HepG2 (cell line): ENCODE data around the gene TBC1D24. TPM values are rescaled to one million over a fixed set of nuclear protein-coding genes. Genes with fewer than 3 reads are reported as not detected.

Experiments
- ATAC-seq: fragments of 200-7000 bp; cut with Tn5 transposase; 3 replicates; pipeline ENCODE4 v1.9.1; 2020; ENCODE audit warnings: mild to moderate bottlenecking, moderate library complexity
- BruUV-seq: library from RNA; stranded (reverse); fragments of 400-500 nt; replicated peaks from 2 replicates; lab custom pipeline; 2021; lab: Mats Ljungman, UMichigan
- CTCF ChIA-PET: fragments of 300-600 bp; formaldehyde crosslinking; extraction: SDS; loops from one replicate; lab custom pipeline; 2021; ENCODE audit warnings: low total read pairs, inconsistent platforms, low intra/inter-chr PET ratio; lab: Yijun Ruan, JAX
- POLR2A ChIA-PET: fragments of 350-600 bp; sonication (Branson Sonifier 250); formaldehyde crosslinking; loops from one replicate; lab custom pipeline; 2020; ENCODE audit warnings: antibody characterized with exemption, inconsistent platforms; lab: Yijun Ruan, JAX
- DNase-seq: peaks from one replicate; pipeline ENCODE4 v3.0.0-alpha.2; 2015; ENCODE audit warnings: low spot score
- FAIRE-seq: peaks from 3 replicates; lab custom pipeline; 2011; peaks lifted over from hg19 to GRCh38; lab: Jason Lieb, UNC
- H2AFZ ChIP-seq: one replicate; pipeline ENCODE4 v1.6.1; 2011; ENCODE audit warnings: low read length, inconsistent platforms
- H3K27ac ChIP-seq: fragments of 300-600 bp; 3 replicates; pipeline ENCODE4 v1.8.0; 2011; ENCODE audit warnings: mixed run types, mild to moderate bottlenecking, mixed read lengths, low read length, inconsistent platforms; ENCODE audit not compliant: insufficient read depth; ENCODE audit errors: extremely low read length
- H3K27me3 ChIP-seq, 2 experiments: fragments of 200-600 bp in 1 of 2; 2 replicates in 1 of 2; 3 replicates in 1 of 2; pipeline versions ENCODE4 v1.6.0 to v1.8.0; 2011; ENCODE audit warnings: low read length in 2 of 2, mild to moderate bottlenecking in 2 of 2, moderate library complexity in 2 of 2, inconsistent platforms in 1 of 2; ENCODE audit not compliant: insufficient read depth in 2 of 2, control insufficient read depth in 1 of 2
- H3K36me3 ChIP-seq, 2 experiments: fragments of 200-600 bp in 1 of 2; replicated peaks in 1 of 2; 2 replicates in 1 of 2; 3 replicates in 1 of 2; pipeline versions ENCODE4 v1.5.1 to v1.8.0; 2011; ENCODE audit warnings: low read length in 2 of 2, inconsistent platforms in 1 of 2; ENCODE audit not compliant: insufficient read depth in 2 of 2, control insufficient read depth in 1 of 2
- H3K4me1 ChIP-seq: 2 replicates; pipeline ENCODE4 v1.5.1; 2012; ENCODE audit warnings: low read length, inconsistent platforms; ENCODE audit not compliant: insufficient read depth
- H3K4me2 ChIP-seq: 2 replicates; pipeline ENCODE4 v1.6.0; 2011; ENCODE audit warnings: low read depth, low read length, inconsistent platforms
- H3K4me3 ChIP-seq, 3 experiments: fragments of 200-600 bp in 1 of 3; sonication (generic), shearing (Covaris generic) in 1 of 3; replicated peaks in 1 of 3; 2 replicates each; pipeline ENCODE4 v1.5.1; 2011 to 2016; ENCODE audit warnings: low read length in 3 of 3, inconsistent platforms in 2 of 3, low read depth in 2 of 3, mild to moderate bottlenecking in 2 of 3, control low read depth in 1 of 3, mixed read lengths in 1 of 3; ENCODE audit not compliant: insufficient read depth in 1 of 3
- H3K79me2 ChIP-seq: one replicate; pipeline ENCODE4 v1.6.1; 2011; ENCODE audit warnings: low read length, inconsistent platforms; ENCODE audit not compliant: insufficient read depth
- H3K9ac ChIP-seq: 2 replicates; pipeline ENCODE4 v1.6.0; 2011; ENCODE audit warnings: mild to moderate bottlenecking, low read depth, low read length, inconsistent platforms; ENCODE audit not compliant: insufficient read depth
- H3K9me3 ChIP-seq: 2 replicates; pipeline ENCODE4 v1.5.1; 2012; ENCODE audit warnings: mild to moderate bottlenecking, low read length
- H4K20me1 ChIP-seq: 2 replicates; pipeline ENCODE4 v1.6.0; 2011; ENCODE audit warnings: inconsistent platforms, mild to moderate bottlenecking, low read length, moderate library complexity; ENCODE audit not compliant: insufficient read depth
- ATF7-NPFF ChIP-seq: sonication (generic); formaldehyde crosslinking; IDR thresholded peaks from 2 replicates; pipeline ENCODE4 v1.8.1; 2023; ENCODE audit warnings: mild to moderate bottlenecking, low read depth, missing genetic modification reagents, moderate library complexity
- ELK4 ChIP-seq: sonication (generic); formaldehyde crosslinking; IDR thresholded peaks from 2 replicates; pipeline ENCODE4 v1.9.0; 2021; ENCODE audit warnings: missing genetic modification reagents, borderline replicate concordance
- ISL2 ChIP-seq: sonication (generic); formaldehyde crosslinking; IDR thresholded peaks from 2 replicates; pipeline ENCODE4 v1.5.0; 2020; ENCODE audit warnings: missing genetic modification reagents
- RXRA ChIP-seq: sonication (generic); formaldehyde crosslinking; IDR thresholded peaks from 2 replicates; pipeline ENCODE4 v1.5.1; 2020; ENCODE audit warnings: missing genetic modification reagents
- ZFX ChIP-seq: sonication (generic); formaldehyde crosslinking; IDR thresholded peaks from 2 replicates; pipeline ENCODE4 v1.4.0; 2020; ENCODE audit warnings: mild to moderate bottlenecking, low read depth, missing genetic modification reagents, moderate library complexity
- ZNF343 ChIP-seq: sonication (generic); formaldehyde crosslinking; IDR thresholded peaks from 2 replicates; pipeline ENCODE4 v1.4.0; 2020; ENCODE audit warnings: mild to moderate bottlenecking, missing genetic modification reagents
- ZNF609 ChIP-seq: sonication (generic); formaldehyde crosslinking; IDR thresholded peaks from 2 replicates; pipeline ENCODE4 v1.4.0; 2020; ENCODE audit warnings: mild to moderate bottlenecking, missing genetic modification reagents, borderline replicate concordance
- ZNF710 ChIP-seq: sonication (generic); formaldehyde crosslinking; IDR thresholded peaks from 2 replicates; pipeline ENCODE4 v1.5.0; 2020; ENCODE audit warnings: mild to moderate bottlenecking, missing genetic modification reagents, borderline replicate concordance
- WGBS: methylation state at CpG from one replicate; pipeline ENCODE4 v1.1.6; 2017; ENCODE audit warnings: low lambda C conversion rate; 5-methylcytosine and 5-hydroxymethylcytosine counted together
- in situ Hi-C: cut with HindIII; loops from 2 replicates; pipeline ENCODE4 v1.10.0; 2017; ENCODE audit warnings: low pct_unique_long_range_greater_than_20kb; ENCODE audit not compliant: extremely low pct_ligation_motif_present
- intact Hi-C: fragments of 100-400 bp; cut with micrococcal nuclease; formaldehyde crosslinking; loops from one replicate; pipeline ENCODE4 v1.10.0; 2022; ENCODE audit not compliant: unreplicated experiment
- polyA plus RNA-seq, 8 experiments: library from polyadenylated mRNA; depleted of rRNA in 3 of 8; stranded (reverse) in 7 of 8; unstranded in 1 of 8; fragments of >200 nt; fragmentation: Illumina TruSeq in 4 of 8; extraction: Trizol in 4 of 8; gene quantifications; 2 replicates each; pipeline versions ENCODE4 v1.2.1 to v1.2.3, GENCODE V29; 2011 to 2016; ENCODE audit warnings: low read depth in 4 of 8, missing spikeins in 1 of 8, mixed read lengths in 1 of 8; ENCODE audit not compliant: insufficient read depth in 1 of 8
- total RNA-seq, 5 experiments: library from RNA; depleted of rRNA; stranded (reverse); fragments of >200 nt; fragmentation: Illumina TruSeq; extraction: Trizol; gene quantifications; 2 replicates each; pipeline ENCODE4 v1.2.3, GENCODE V29; 2016; ENCODE audit warnings: low read depth in 1 of 5
- TF ChIP-seq, protein P1 (sequence below): sonication (generic); formaldehyde crosslinking; IDR thresholded peaks from 2 replicates; pipeline ENCODE4 v1.5.0; 2020; ENCODE audit warnings: missing genetic modification reagents

TBC1D24 gene
- total and polyA plus RNA-seq, 2 of the 13 experiments (the other 11 are each of a cell fraction or from before 2014, with no cell fraction given): 7.7 to 13.7 TPM

DNA sequence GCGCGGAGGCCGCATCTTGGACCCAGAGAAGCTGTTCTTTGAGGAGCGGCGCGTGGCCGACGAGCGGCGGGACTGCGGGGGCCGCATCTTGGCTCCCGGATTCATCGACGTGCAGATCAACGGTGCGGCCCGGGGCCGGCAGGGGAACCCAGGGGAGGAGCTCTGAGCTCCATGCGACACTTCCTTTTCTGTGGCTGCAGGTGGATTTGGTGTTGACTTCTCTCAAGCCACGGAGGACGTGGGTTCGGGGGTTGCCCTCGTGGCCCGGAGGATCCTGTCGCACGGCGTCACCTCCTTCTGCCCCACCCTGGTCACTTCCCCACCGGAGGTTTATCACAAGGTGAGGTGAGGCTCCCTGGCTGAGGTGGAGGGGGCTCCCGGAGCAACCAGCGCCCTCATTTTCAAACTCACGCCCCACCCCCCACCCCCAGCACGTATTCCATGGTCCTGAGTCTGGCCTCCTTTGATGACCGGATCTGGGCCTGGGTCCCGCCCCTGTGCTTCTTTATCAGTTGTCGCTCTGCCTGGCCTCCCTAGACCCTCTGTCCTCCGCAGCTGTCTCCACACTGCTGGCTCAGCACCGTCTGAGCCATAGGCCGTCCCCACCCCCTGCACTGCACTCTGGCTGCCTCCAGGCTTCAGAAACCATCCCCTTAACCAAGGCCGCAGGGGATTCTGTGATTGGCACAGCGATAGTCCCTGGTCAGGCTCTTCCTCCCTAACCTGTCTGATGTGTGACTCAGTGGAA is 46.0 kb downstream of the TBC1D24 start:
- Histone ChIP-seq H2AFZ (no peak overlapping the region), H3K27ac (peak overlapping the region; percentile 84), H3K9me3 (no peaks in the 10 kb centered on the region), H3K27me3 (no peaks in the 10 kb centered on the region), H3K4me1 (peaks cover 88% of the 10 kb centered on the region), H3K4me2 (peak overlapping the region; percentile 94), H3K9ac (peak overlapping the region; percentile 81), H3K36me3 (peaks cover 6 to 24% of the 10 kb centered on the region in 2 experiments; a peak in 4 of 5 replicates), H4K20me1 (peaks cover 37% of the 10 kb centered on the region), H3K79me2 (peaks cover 60% of the 10 kb centered on the region), H3K4me3 (peak overlapping the region; percentile 77 to 85 (median 84))
- POLR2A ChIA-PET: interaction anchor here (1.1 to 2.2 kb wide), 6 partner anchors 10 to 82 kb away, joined by 3 to 14 read pairs (median 7); partner anchors contain the start of genes CEMP1, PDPK1 and TBC1D24
- CTCF ChIA-PET: no interaction called here
- WGBS: 4% methylated on average over 11 of the region's 41 CpGs
- DNase-seq (peak; percentile 70), FAIRE-seq (peak; percentile 58), ATAC-seq (peak; percentile 73)
- no TSS peak for BruUV-seq
- intact Hi-C loops: no loop called here
- in situ Hi-C loops: no loop called here
- TF ChIP-seq ZNF343 (CRISPR knock-in tag): no peak
- 0 out of 2 replicates have a peak, but pooled peaks have one; percentile 20 for TF ChIP-seq ZNF609 (CRISPR knock-in tag)
- TF ChIP-seq, protein P1, sequence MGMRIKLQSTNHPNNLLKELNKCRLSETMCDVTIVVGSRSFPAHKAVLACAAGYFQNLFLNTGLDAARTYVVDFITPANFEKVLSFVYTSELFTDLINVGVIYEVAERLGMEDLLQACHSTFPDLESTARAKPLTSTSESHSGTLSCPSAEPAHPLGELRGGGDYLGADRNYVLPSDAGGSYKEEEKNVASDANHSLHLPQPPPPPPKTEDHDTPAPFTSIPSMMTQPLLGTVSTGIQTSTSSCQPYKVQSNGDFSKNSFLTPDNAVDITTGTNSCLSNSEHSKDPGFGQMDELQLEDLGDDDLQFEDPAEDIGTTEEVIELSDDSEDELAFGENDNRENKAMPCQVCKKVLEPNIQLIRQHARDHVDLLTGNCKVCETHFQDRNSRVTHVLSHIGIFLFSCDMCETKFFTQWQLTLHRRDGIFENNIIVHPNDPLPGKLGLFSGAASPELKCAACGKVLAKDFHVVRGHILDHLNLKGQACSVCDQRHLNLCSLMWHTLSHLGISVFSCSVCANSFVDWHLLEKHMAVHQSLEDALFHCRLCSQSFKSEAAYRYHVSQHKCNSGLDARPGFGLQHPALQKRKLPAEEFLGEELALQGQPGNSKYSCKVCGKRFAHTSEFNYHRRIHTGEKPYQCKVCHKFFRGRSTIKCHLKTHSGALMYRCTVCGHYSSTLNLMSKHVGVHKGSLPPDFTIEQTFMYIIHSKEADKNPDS (CRISPR knock-in tag): no peak
- 0 out of 2 replicates have a peak, but pooled peaks have one; percentile 44 for TF ChIP-seq ZNF710
- TF ChIP-seq ATF7-NPFF: 0 out of 2 replicates have a peak, but pooled peaks have one; percentile 36
- TF ChIP-seq ZFX (CRISPR knock-in tag): peak; percentile 71
- peak; percentile 27; the same call in 1 of the 2 replicates for TF ChIP-seq RXRA (CRISPR knock-in tag)
- no peak for TF ChIP-seq ELK4 (CRISPR knock-in tag)
- 0 out of 2 replicates have a peak, but pooled peaks have one; percentile 17 for TF ChIP-seq ISL2 (CRISPR knock-in tag)
